ENCODE results near the gene FMNL2. TPM values are rescaled to one million over a fixed set of nuclear protein-coding genes. Genes with fewer than 3 reads are reported as not detected.

Gene FMNL2
- polyA plus RNA-seq, 4 donors: 7.0 to 23.3 (median 8.7) TPM

- 56 to 71% (median 63%) methylated on average over 7 of the region's 7 CpGs for WGBS, 3 donors
- no peaks in the 10 kb centered on the region for H3K4me1 ChIP-seq (ENCODE audit: control insufficient read depth in 3 of 3, insufficient read depth in 2 of 3, low read depth in 1 of 3, low read length in 2 of 3)
- DNase-seq: no peak
- no peaks in the 10 kb centered on the region for H3K9me3 ChIP-seq (ENCODE audit: control insufficient read depth in 2 of 2, insufficient read depth in 1 of 2, low read depth in 1 of 2, low read length in 1 of 2)
- H3K4me3 ChIP-seq (ENCODE audit: low read depth in 1 of 3, low read length in 3 of 3): no peak overlapping the region
- H3K27ac ChIP-seq (ENCODE audit: low read depth in 1 of 3, low read length in 2 of 3): no peak overlapping the region
- H3K36me3 ChIP-seq (ENCODE audit: control insufficient read depth in 3 of 3, insufficient read depth in 2 of 3, low read depth in 1 of 3, low read length in 3 of 3): no peaks in the 10 kb centered on the region
- H3K27me3 ChIP-seq (ENCODE audit: control insufficient read depth in 3 of 3, insufficient read depth in 3 of 3, low read length in 3 of 3): no peaks in the 10 kb centered on the region
- FAIRE-seq: no peak
Measured at GRCh38 chr2:152534460-152535135, 199.6 kb downstream of the FMNL2 start.

- DNase-seq (no peak), FAIRE-seq (no peak)
- no peaks in the 10 kb centered on the region for H3K4me1 ChIP-seq (ENCODE audit: control insufficient read depth in 3 of 3, insufficient read depth in 2 of 3, low read depth in 1 of 3, low read length in 2 of 3)
- H3K9me3 ChIP-seq (ENCODE audit: control insufficient read depth in 2 of 2, insufficient read depth in 1 of 2, low read depth in 1 of 2, low read length in 1 of 2): no peaks in the 10 kb centered on the region
- H3K27ac ChIP-seq (ENCODE audit: low read depth in 1 of 3, low read length in 2 of 3): no peak overlapping the region
- no peaks in the 10 kb centered on the region for H3K27me3 ChIP-seq (ENCODE audit: control insufficient read depth in 3 of 3, insufficient read depth in 3 of 3, low read length in 3 of 3)
- no peaks in the 10 kb centered on the region for H3K36me3 ChIP-seq (ENCODE audit: control insufficient read depth in 3 of 3, insufficient read depth in 2 of 3, low read depth in 1 of 3, low read length in 3 of 3)
- H3K4me3 ChIP-seq (ENCODE audit: low read depth in 1 of 3, low read length in 3 of 3): no peak overlapping the region
- WGBS, 3 donors: 72 to 75% (median 74%) methylated on average over 9 of the region's 9 CpGs
Measured at GRCh38 chr2:152537081-152537651, 202.2 kb downstream of the FMNL2 start.

GRCh38 chr2:152539424-152539823 lies 204.4 kb downstream of the FMNL2 start:
- FAIRE-seq: no peak
- no peaks in the 10 kb centered on the region for H3K27me3 ChIP-seq (ENCODE audit: control insufficient read depth in 3 of 3, insufficient read depth in 3 of 3, low read length in 3 of 3)
- 93 to 99% (median 93%) methylated on average over 2 of the region's 2 CpGs for WGBS, 3 donors

GRCh38 chr2:152541712-152542111 lies 206.7 kb downstream of the FMNL2 start:
- no peaks in the 10 kb centered on the region for H3K27me3 ChIP-seq (ENCODE audit: control insufficient read depth in 3 of 3, insufficient read depth in 3 of 3, low read length in 3 of 3)
- DNase-seq (no peak), FAIRE-seq (no peak)
- no peak overlapping the region for H3K27ac ChIP-seq (ENCODE audit: low read depth in 1 of 3, low read length in 2 of 3)
- H3K9me3 ChIP-seq (ENCODE audit: control insufficient read depth in 2 of 2, insufficient read depth in 1 of 2, low read depth in 1 of 2, low read length in 1 of 2): no peaks in the 10 kb centered on the region
- H3K4me3 ChIP-seq (ENCODE audit: low read depth in 1 of 3, low read length in 3 of 3): no peak overlapping the region
- H3K36me3 ChIP-seq (ENCODE audit: control insufficient read depth in 3 of 3, insufficient read depth in 2 of 3, low read depth in 1 of 3, low read length in 3 of 3): no peaks in the 10 kb centered on the region
- WGBS, 3 donors: 56 to 75% (median 58%) methylated on average over 3 of the region's 3 CpGs
- peaks cover 0 to 7% (median 0%) of the 10 kb centered on the region in 3 donors for H3K4me1 ChIP-seq (ENCODE audit: control insufficient read depth in 3 of 3, insufficient read depth in 2 of 3, low read depth in 1 of 3, low read length in 2 of 3)

More at GRCh38 chr2:152539424-152539823, 204.4 kb downstream of the FMNL2 start:
- Histone ChIP-seq H3K36me3 (ENCODE audit: control insufficient read depth in 3 of 3, insufficient read depth in 2 of 3, low read depth in 1 of 3, low read length in 3 of 3) (no peaks in the 10 kb centered on the region), H3K4me1 (ENCODE audit: control insufficient read depth in 3 of 3, insufficient read depth in 2 of 3, low read depth in 1 of 3, low read length in 2 of 3) (no peaks in the 10 kb centered on the region), H3K9me3 (ENCODE audit: control insufficient read depth in 2 of 2, insufficient read depth in 1 of 2, low read depth in 1 of 2, low read length in 1 of 2) (no peaks in the 10 kb centered on the region), H3K27ac (ENCODE audit: low read depth in 1 of 3, low read length in 2 of 3) (no peak overlapping the region), H3K4me3 (ENCODE audit: low read depth in 1 of 3, low read length in 3 of 3) (no peak overlapping the region)
- no peak for DNase-seq

GRCh38 chr2:152542337-152542994 lies 207.5 kb downstream of the FMNL2 start:
- peak in 1 of 2 donors; percentile 60 for DNase-seq
- H3K4me1 ChIP-seq (ENCODE audit: control insufficient read depth in 3 of 3, insufficient read depth in 2 of 3, low read depth in 1 of 3, low read length in 2 of 3): peaks cover 0 to 8% (median 2%) of the 10 kb centered on the region in 3 donors
- H3K27me3 ChIP-seq (ENCODE audit: control insufficient read depth in 3 of 3, insufficient read depth in 3 of 3, low read length in 3 of 3): no peaks in the 10 kb centered on the region
- peak overlapping the region in 2 of 3 donors; percentile 25 to 59 for H3K27ac ChIP-seq (ENCODE audit: low read depth in 1 of 3, low read length in 2 of 3)
- H3K36me3 ChIP-seq (ENCODE audit: control insufficient read depth in 3 of 3, insufficient read depth in 2 of 3, low read depth in 1 of 3, low read length in 3 of 3): no peaks in the 10 kb centered on the region
- FAIRE-seq: no peak
- H3K9me3 ChIP-seq (ENCODE audit: control insufficient read depth in 2 of 2, insufficient read depth in 1 of 2, low read depth in 1 of 2, low read length in 1 of 2): no peaks in the 10 kb centered on the region
- 49 to 64% (median 59%) methylated on average over 4 of the region's 4 CpGs for WGBS, 3 donors
- H3K4me3 ChIP-seq (ENCODE audit: low read depth in 1 of 3, low read length in 3 of 3): no peak overlapping the region

GRCh38 chr2:152542995-152543481 lies 208.1 kb downstream of the FMNL2 start:
- H3K36me3 ChIP-seq (ENCODE audit: control insufficient read depth in 3 of 3, insufficient read depth in 2 of 3, low read depth in 1 of 3, low read length in 3 of 3): no peaks in the 10 kb centered on the region
- H3K4me1 ChIP-seq (ENCODE audit: control insufficient read depth in 3 of 3, insufficient read depth in 2 of 3, low read depth in 1 of 3, low read length in 2 of 3): peaks cover 2 to 8% (median 5%) of the 10 kb centered on the region in 3 donors
- H3K27me3 ChIP-seq (ENCODE audit: control insufficient read depth in 3 of 3, insufficient read depth in 3 of 3, low read length in 3 of 3): no peaks in the 10 kb centered on the region
- no peaks in the 10 kb centered on the region for H3K9me3 ChIP-seq (ENCODE audit: control insufficient read depth in 2 of 2, insufficient read depth in 1 of 2, low read depth in 1 of 2, low read length in 1 of 2)
- WGBS, 3 donors: 47 to 68% (median 59%) methylated on average over 4 of the region's 4 CpGs
- no peak for FAIRE-seq
- peak overlapping the region in 2 of 3 donors; percentile 25 to 59 for H3K27ac ChIP-seq (ENCODE audit: low read depth in 1 of 3, low read length in 2 of 3)
- H3K4me3 ChIP-seq (ENCODE audit: low read depth in 1 of 3, low read length in 3 of 3): no peak overlapping the region
- no peak for DNase-seq

- DNase-seq: no peak
- FAIRE-seq: no peak
- no peaks in the 10 kb centered on the region for H3K36me3 ChIP-seq (ENCODE audit: control insufficient read depth in 3 of 3, insufficient read depth in 2 of 3, low read depth in 1 of 3, low read length in 3 of 3)
- no peaks in the 10 kb centered on the region for H3K9me3 ChIP-seq (ENCODE audit: control insufficient read depth in 2 of 2, insufficient read depth in 1 of 2, low read depth in 1 of 2, low read length in 1 of 2)
- no peak overlapping the region for H3K27ac ChIP-seq (ENCODE audit: low read depth in 1 of 3, low read length in 2 of 3)
- WGBS, 3 donors: 73 to 89% (median 88%) methylated on average over 4 of the region's 4 CpGs
- no peaks in the 10 kb centered on the region for H3K27me3 ChIP-seq (ENCODE audit: control insufficient read depth in 3 of 3, insufficient read depth in 3 of 3, low read length in 3 of 3)
- H3K4me1 ChIP-seq (ENCODE audit: control insufficient read depth in 3 of 3, insufficient read depth in 2 of 3, low read depth in 1 of 3, low read length in 2 of 3): peaks cover 2 to 8% (median 8%) of the 10 kb centered on the region in 3 donors
- H3K4me3 ChIP-seq (ENCODE audit: low read depth in 1 of 3, low read length in 3 of 3): no peak overlapping the region
Measured at GRCh38 chr2:152543717-152544116, 208.7 kb downstream of the FMNL2 start.

- Histone ChIP-seq H3K36me3 (ENCODE audit: control insufficient read depth in 3 of 3, insufficient read depth in 2 of 3, low read depth in 1 of 3, low read length in 3 of 3) (no peaks in the 10 kb centered on the region), H3K9me3 (ENCODE audit: control insufficient read depth in 2 of 2, insufficient read depth in 1 of 2, low read depth in 1 of 2, low read length in 1 of 2) (no peaks in the 10 kb centered on the region), H3K27me3 (ENCODE audit: control insufficient read depth in 3 of 3, insufficient read depth in 3 of 3, low read length in 3 of 3) (no peaks in the 10 kb centered on the region), H3K4me1 (ENCODE audit: control insufficient read depth in 3 of 3, insufficient read depth in 2 of 3, low read depth in 1 of 3, low read length in 2 of 3) (peaks cover 2 to 8% (median 8%) of the 10 kb centered on the region in 3 donors), H3K27ac (ENCODE audit: low read depth in 1 of 3, low read length in 2 of 3) (no peak overlapping the region), H3K4me3 (ENCODE audit: low read depth in 1 of 3, low read length in 3 of 3) (no peak overlapping the region)
- 85 to 91% (median 91%) methylated on average over 2 of the region's 2 CpGs for WGBS, 3 donors
- no peak for DNase-seq
- no peak for FAIRE-seq
Measured at GRCh38 chr2:152544638-152545037, 209.7 kb downstream of the FMNL2 start.
